Duodenal mucosa (tissue), 2 donors: Measurements from ENCODE around the gene PARP14.
"Not testable (repeated sequence)": the region's sequence is repeated elsewhere in the genome, so short reads cannot be mapped to it uniquely, and the experiment has no call there.

ENCODE experiments used
- H3K27ac ChIP-seq: one replicate; pipeline ENCODE4 v1.7.0; 2013; ENCODE audit warnings: low read depth, low read length
- H3K27me3 ChIP-seq, 2 donors: one replicate each; pipeline ENCODE4 v1.7.0; 2013; ENCODE audit warnings: low read length in 2 of 2, control low read depth in 1 of 2; ENCODE audit not compliant: insufficient read depth in 2 of 2, control insufficient read depth in 1 of 2
- H3K36me3 ChIP-seq, 2 donors: one replicate each; pipeline ENCODE4 v1.7.0; 2013; ENCODE audit warnings: low read length in 2 of 2, control low read depth in 1 of 2; ENCODE audit not compliant: insufficient read depth in 2 of 2, control insufficient read depth in 1 of 2
- H3K4me1 ChIP-seq, 2 donors: one replicate each; pipeline ENCODE4 v1.7.0; 2013; ENCODE audit warnings: low read length in 2 of 2, control low read depth in 1 of 2; ENCODE audit not compliant: insufficient read depth in 2 of 2, control insufficient read depth in 1 of 2
- H3K4me3 ChIP-seq, 2 donors: one replicate each; pipeline ENCODE4 v1.7.0; 2013; ENCODE audit warnings: low read length in 2 of 2, low read depth in 1 of 2
- H3K9ac ChIP-seq, 2 donors: one replicate each; pipeline ENCODE4 v1.7.0; 2013; ENCODE audit warnings: low read length in 2 of 2, low read depth in 1 of 2
- H3K9me3 ChIP-seq, 2 donors: one replicate each; pipeline ENCODE4 v1.7.0; 2013; ENCODE audit warnings: low read length in 2 of 2, control low read depth in 1 of 2; ENCODE audit not compliant: control insufficient read depth in 1 of 2

Gene PARP14

DNA sequence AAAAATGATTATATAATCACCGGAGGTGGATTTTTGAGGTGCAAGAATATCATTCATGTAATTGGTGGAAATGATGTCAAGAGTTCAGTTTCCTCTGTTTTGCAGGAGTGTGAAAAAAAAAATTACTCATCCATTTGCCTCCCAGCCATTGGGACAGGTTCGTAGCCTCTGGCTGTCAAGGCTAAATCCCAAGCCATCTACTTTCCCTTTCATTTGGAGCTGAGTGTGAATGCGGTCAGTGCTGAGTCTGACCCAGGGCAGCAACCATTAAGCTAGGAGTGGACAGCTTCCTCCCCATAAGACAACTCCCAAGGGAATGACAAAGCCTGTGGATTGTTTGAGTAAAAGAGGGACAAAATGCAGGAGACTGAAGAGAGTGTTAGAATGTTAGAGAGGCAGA is 33.6 kb downstream of the PARP14 start:
- Histone ChIP-seq H3K27ac (no peak overlapping the region), H3K27me3 (no peaks in the 10 kb centered on the region), H3K4me1 (no peaks in the 10 kb centered on the region), H3K9ac (no peak overlapping the region), H3K9me3 (no peaks in the 10 kb centered on the region), H3K4me3 (no peak overlapping the region), H3K36me3 (peaks cover 43 to 72% of the 10 kb centered on the region in 2 donors)

DNA sequence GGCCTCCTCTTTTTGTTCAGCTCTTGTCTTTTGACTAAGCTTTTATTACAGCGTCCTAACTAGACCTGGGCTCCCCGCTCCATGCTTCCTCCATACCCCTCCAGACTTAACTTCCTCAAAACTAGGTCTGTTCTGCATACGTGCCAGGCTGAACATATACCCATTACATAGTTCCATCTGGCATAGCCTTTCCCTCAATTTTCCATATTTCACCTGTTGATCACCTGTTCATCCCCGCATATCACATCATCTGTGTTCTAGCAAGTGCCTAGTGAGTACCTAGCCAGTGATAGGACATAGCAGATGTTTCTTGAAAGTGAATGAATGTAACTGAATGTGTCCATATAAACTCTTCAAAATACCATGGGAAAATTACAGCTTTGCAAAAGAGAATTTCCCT is 36.0 kb downstream of the PARP14 start:
- H3K27me3 ChIP-seq, result no peaks in the 10 kb centered on the region
- no peak overlapping the region for H3K27ac ChIP-seq
- no peaks in the 10 kb centered on the region for H3K9me3 ChIP-seq
- no peak overlapping the region for H3K4me3 ChIP-seq
- peaks cover 58 to 91% of the 10 kb centered on the region in 2 donors for H3K36me3 ChIP-seq
- H3K4me1 ChIP-seq, result no peaks in the 10 kb centered on the region
- H3K9ac ChIP-seq, result no peak overlapping the region

DNA sequence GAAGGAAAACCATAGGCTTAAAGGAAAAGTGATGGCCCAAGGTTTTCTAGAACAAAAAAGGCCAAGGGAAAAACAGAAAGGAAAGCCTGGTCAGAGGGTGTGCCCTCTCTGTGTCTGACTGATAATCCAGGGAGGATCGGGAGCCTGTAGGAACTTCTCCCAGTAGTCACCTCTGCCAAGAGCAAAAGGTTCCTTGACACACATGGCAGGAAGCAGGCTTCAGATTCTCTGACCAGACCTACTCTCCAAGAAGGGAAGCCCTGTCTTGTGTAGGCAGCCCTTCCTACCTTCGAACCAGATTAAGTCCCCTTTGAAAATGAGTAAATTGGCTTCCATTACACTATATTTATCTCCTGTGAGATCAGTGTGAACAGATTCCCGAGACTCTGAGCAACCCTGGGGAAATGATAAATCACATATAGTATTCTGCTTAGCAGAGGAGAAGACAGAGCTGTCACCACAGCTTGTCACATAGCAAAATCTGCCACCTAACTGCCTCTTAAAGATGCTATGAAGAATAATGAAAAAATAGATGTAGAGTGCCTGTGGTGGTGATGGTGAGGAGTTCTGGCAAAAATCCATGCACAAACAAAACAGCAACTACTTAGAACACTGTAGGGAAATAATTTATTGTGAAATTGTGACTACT is 38.8 kb downstream of the PARP14 start:
- H3K9ac ChIP-seq, result no peak overlapping the region
- H3K9me3 ChIP-seq, result no peaks in the 10 kb centered on the region
- H3K4me3 ChIP-seq, result no peak overlapping the region
- H3K27me3 ChIP-seq, result no peaks in the 10 kb centered on the region
- no peaks in the 10 kb centered on the region for H3K4me1 ChIP-seq
- H3K27ac ChIP-seq, result no peak overlapping the region
- peaks cover 43 to 78% of the 10 kb centered on the region in 2 donors for H3K36me3 ChIP-seq

- H3K4me3 ChIP-seq, result no peak overlapping the region
- H3K27ac ChIP-seq, result no peak overlapping the region
- H3K36me3 ChIP-seq, result peaks cover 7 to 36% of the 10 kb centered on the region in 2 donors
- no peaks in the 10 kb centered on the region for H3K27me3 ChIP-seq
- H3K4me1 ChIP-seq, result no peaks in the 10 kb centered on the region
- no peak overlapping the region for H3K9ac ChIP-seq
- H3K9me3 ChIP-seq, result no peaks in the 10 kb centered on the region
Measured at GRCh38 chr3:122725106-122725505, 44.5 kb downstream of the PARP14 start.

- Histone ChIP-seq H3K27ac (no peak overlapping the region), H3K9ac (no peak overlapping the region), H3K9me3 (no peaks in the 10 kb centered on the region), H3K4me3 (no peak overlapping the region), H3K27me3 (no peaks in the 10 kb centered on the region), H3K36me3 (peaks cover 0 to 19% of the 10 kb centered on the region in 2 donors), H3K4me1 (no peaks in the 10 kb centered on the region)
Measured at GRCh38 chr3:122727294-122727693, 46.7 kb downstream of the PARP14 start.

GRCh38 chr3:122727766-122728165 is 47.1 kb downstream of the PARP14 start:
- H3K9me3 ChIP-seq, result no peaks in the 10 kb centered on the region
- H3K4me1 ChIP-seq, result no peaks in the 10 kb centered on the region
- H3K27ac ChIP-seq, result no peak overlapping the region
- no peak overlapping the region for H3K9ac ChIP-seq
- H3K36me3 ChIP-seq, result peaks cover 0 to 15% of the 10 kb centered on the region in 2 donors
- no peak overlapping the region for H3K4me3 ChIP-seq
- H3K27me3 ChIP-seq, result no peaks in the 10 kb centered on the region

DNA sequence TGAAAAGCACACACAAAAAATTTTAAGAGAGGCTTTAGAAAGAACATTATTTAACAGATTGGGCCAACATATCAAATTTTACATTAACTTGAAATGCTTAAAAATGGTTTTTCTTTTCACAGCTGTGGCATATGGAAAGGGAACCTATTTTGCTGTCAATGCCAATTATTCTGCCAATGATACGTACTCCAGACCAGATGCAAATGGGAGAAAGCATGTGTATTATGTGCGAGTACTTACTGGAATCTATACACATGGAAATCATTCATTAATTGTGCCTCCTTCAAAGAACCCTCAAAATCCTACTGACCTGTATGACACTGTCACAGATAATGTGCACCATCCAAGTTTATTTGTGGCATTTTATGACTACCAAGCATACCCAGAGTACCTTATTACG is 47.5 kb downstream of the PARP14 start:
- H3K9ac ChIP-seq, result no peak overlapping the region
- H3K4me3 ChIP-seq, result no peak overlapping the region
- H3K27ac ChIP-seq, result no peak overlapping the region
- no peaks in the 10 kb centered on the region for H3K4me1 ChIP-seq
- peaks cover 0 to 15% of the 10 kb centered on the region in 2 donors for H3K36me3 ChIP-seq
- H3K9me3 ChIP-seq, result no peaks in the 10 kb centered on the region
- no peaks in the 10 kb centered on the region for H3K27me3 ChIP-seq

DNA sequence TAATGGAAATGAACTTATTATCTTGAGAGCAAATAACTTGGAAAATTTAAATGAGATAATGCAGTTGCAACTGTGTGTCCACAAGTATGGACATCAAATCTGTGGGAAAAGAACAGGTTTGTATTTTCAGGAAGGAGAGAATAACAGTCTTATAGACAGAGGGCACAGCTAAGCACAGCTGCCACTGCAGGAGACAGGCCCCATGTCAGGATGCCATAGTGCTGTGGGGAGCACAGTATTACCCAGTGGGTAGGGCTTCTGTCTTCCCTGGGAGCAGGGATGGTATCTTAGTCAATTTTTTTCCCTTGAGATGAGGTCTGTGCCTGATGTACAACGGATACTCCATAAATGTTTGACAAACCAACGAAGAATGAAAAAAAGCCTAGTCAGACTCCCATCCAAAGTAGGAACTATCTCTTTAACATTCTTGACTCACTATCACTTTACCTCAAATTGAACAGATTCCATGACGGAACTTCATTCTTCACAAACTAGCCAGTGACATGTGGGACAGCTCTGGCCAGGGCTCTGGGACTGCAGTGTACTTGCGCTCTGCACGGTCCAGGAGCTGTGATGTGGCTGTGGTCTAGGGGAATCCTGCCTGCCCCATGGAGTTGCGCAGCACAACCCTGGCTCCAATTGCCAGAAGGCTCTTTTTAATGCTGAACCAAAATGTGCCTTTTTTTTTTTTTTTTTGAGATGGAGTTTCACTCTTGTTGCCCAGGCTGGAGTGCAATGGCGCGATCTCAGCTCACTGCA is 48.3 kb downstream of the PARP14 start:
- Histone ChIP-seq H3K27me3 (no peaks in the 10 kb centered on the region), H3K4me1 (no peaks in the 10 kb centered on the region), H3K9me3 (no peaks in the 10 kb centered on the region), H3K36me3 (peaks cover 0 to 15% of the 10 kb centered on the region in 2 donors), H3K27ac (no peak overlapping the region), H3K9ac (no peak overlapping the region), H3K4me3 (no peak overlapping the region)

DNA sequence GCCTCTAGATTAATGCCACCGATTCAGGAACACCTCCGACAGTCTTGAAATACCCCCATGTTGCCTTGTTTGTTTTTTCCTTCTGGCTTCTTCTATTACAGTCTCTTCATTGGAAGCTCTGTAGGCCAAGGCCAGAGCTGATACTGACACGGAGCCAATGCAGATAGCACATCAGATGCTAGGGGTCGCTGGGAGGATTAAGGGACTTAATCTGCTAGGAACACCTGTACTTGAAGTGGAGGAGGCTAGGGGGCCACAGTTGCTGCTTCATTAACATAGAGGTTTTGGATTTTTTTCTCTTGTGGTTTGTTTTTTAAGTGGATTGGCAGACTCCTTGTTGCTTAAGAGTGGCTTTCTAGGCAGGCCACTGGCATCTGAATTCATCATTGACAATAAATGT is 49.6 kb downstream of the PARP14 start:
- H3K4me1 ChIP-seq, result no peaks in the 10 kb centered on the region
- H3K27ac ChIP-seq, result no peak overlapping the region
- no peak overlapping the region for H3K4me3 ChIP-seq
- no peaks in the 10 kb centered on the region for H3K27me3 ChIP-seq
- H3K9me3 ChIP-seq, result no peaks in the 10 kb centered on the region
- H3K9ac ChIP-seq, result no peak overlapping the region
- H3K36me3 ChIP-seq, result peaks cover 0 to 15% of the 10 kb centered on the region in 2 donors

DNA sequence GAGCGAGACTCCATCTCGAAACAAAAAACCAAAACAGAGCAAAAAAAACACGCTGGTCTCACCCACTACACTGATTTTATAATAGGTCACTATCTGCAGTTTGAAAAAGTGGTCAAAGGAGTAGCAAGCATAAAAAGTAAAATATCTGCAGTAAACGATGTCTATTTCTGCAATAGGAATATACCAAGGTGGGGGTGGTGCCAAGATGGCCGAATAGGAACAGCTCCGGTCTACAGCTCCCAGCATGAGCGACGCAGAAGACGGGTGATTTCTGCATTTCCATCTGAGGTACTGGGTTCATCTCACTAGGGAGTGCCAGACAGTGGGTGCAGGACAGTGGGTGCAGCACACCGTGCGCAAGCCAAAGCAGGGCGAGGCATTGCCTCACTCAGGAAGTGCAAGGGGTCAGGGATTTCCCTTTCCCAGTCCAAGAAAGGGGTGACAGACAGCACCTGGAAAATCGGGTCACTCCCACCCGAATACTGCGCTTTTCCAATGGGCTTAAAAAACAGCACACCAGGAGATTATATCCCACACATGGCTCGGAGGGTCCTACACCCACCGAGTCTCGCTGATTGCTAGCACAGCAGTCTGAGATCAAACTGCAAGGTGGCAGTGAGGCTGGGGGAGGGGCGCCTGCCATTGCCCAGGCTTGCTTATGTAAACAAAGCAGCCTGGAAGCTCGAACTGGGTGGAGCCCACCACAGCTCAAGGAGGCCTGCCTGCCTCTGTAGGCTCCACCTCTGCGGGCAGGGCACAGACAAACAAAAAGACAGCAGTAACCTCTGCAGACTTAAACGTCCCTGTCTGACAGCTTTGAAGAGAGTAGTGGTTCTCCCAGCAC is 52.3 kb downstream of the PARP14 start:
- H3K27ac ChIP-seq, H3K27me3 ChIP-seq: not testable (repeated sequence)

More for the DNA sequence above, 52.3 kb downstream of the PARP14 start:
- H3K9ac ChIP-seq, H3K4me1 ChIP-seq, H3K9me3 ChIP-seq, H3K4me3 ChIP-seq: not testable (repeated sequence)
- peaks cover 0 to 11% of the 10 kb centered on the region in 2 donors for H3K36me3 ChIP-seq
